ENCODE results near the gene SIGLEC6. TPM values are rescaled to one million over a fixed set of nuclear protein-coding genes. Genes with fewer than 3 reads are reported as not detected.
A peak's percentile ranks its signal among the peaks of the same experiment; 100 is the strongest.

SIGLEC6 gene
- polyA plus RNA-seq, 2 of the 4 experiments (the other 2 are of a cell fraction) = not detected

GRCh38 chr19:51560339-51560738, 28.9 kb upstream of the SIGLEC6 start:
- H3K4me3 ChIP-seq = no peak overlapping the region
- ChIA-PET POLR2A (no interaction called here), CTCF (no interaction called here)
- no peak overlapping the region for H3K27ac ChIP-seq
- TF ChIP-seq MYC (IDR thresholded peaks at IDR 0.05; ENCODE audit: borderline replicate concordance, low read length) = no peak
- no peak for TF ChIP-seq RAD21 (conservative IDR thresholded peaks at IDR 0.05 in 1 of 2, IDR thresholded peaks at IDR 0.05 in 1 of 2)
- no peak for TF ChIP-seq ZFP36 (IDR thresholded peaks at IDR 0.05; ENCODE audit: borderline replicate concordance, partially characterized antibody)
- no peak for TF ChIP-seq TFCP2L1 (CRISPR knock-in tag; IDR thresholded peaks at IDR 0.05)
- TF ChIP-seq USF2 (IDR thresholded peaks at IDR 0.05) = no peak
- TF ChIP-seq EHF (CRISPR knock-in tag; IDR thresholded peaks at IDR 0.05) = no peak
- no peak for TF ChIP-seq SREBF2 (IDR thresholded peaks at IDR 0.05)
- no peak for TF ChIP-seq CBX2 (IDR thresholded peaks at IDR 0.05; ENCODE audit: borderline replicate concordance, low read depth)
- no peak for TF ChIP-seq POLR2AphosphoS2 (conservative IDR thresholded peaks at IDR 0.05; ENCODE audit: low read length)
- TF ChIP-seq EP300 (IDR thresholded peaks at IDR 0.05) = no peak
- DNase-seq (ENCODE audit: low read depth in 1 of 2, low spot score in 1 of 2) = no peak
- no peaks in the 10 kb centered on the region for H3K4me1 ChIP-seq
- peaks cover 12% of the 10 kb centered on the region; the same call in 2 of the 3 replicates for H3K9me3 ChIP-seq
- no peak for ATAC-seq
- WGBS (ENCODE audit: missing lambda C conversion rate) = 0% methylated on average over 4 of the region's 4 CpGs
- FAIRE-seq = no peak
- no peak overlapping the region for H3K4me2 ChIP-seq

GRCh38 chr19:51559240-51559639, 27.8 kb upstream of the SIGLEC6 start:
- FAIRE-seq = no peak
- Histone ChIP-seq H3K27ac (no peak overlapping the region), H3K9me3 (peaks cover 12% of the 10 kb centered on the region; the same call in 2 of the 3 replicates), H3K4me2 (no peak overlapping the region), H3K4me3 (no peak overlapping the region), H3K4me1 (no peaks in the 10 kb centered on the region)
- TF ChIP-seq MAFK (IDR thresholded peaks at IDR 0.05; ENCODE audit: partially characterized antibody) (no peak), ATOH8 (CRISPR knock-in tag; IDR thresholded peaks at IDR 0.05; ENCODE audit: low read depth) (no peak), FOSL2 (IDR thresholded peaks at IDR 0.05) (no peak), FOSL2 (CRISPR knock-in tag; IDR thresholded peaks at IDR 0.05) (no peak)
- no peak for ATAC-seq
- DNase-seq (ENCODE audit: low read depth in 1 of 2, low spot score in 1 of 2) = no peak
- POLR2A ChIA-PET = no interaction called here
- WGBS (ENCODE audit: missing lambda C conversion rate) = 0% methylated on average over 1 of the region's 1 CpG
- CTCF ChIA-PET = no interaction called here

GRCh38 chr19:51552996-51553725, 21.7 kb upstream of the SIGLEC6 start:
- ChIA-PET POLR2A (no interaction called here), CTCF (interaction anchor here (0.8 to 1.4 kb wide), 2 partner anchors 62 to 132 kb away, joined by 3 read pairs; no protein-coding TSS in a partner anchor)
- no peak overlapping the region for H3K27ac ChIP-seq
- no peak overlapping the region for H3K4me2 ChIP-seq
- TF ChIP-seq TP53 (CRISPR knock-in tag; IDR thresholded peaks at IDR 0.05) (no peak), NR3C1 (IDR thresholded peaks at IDR 0.05) (no peak), RNF2 (IDR thresholded peaks at IDR 0.05; ENCODE audit: borderline replicate concordance, low read depth) (no peak), KDM1A (IDR thresholded peaks at IDR 0.05; ENCODE audit: low read depth) (no peak), REST (IDR thresholded peaks at IDR 0.05) (peak; percentile 98), EHMT2 (IDR thresholded peaks at IDR 0.05; ENCODE audit: low read depth) (peak; percentile 91), MAFK (IDR thresholded peaks at IDR 0.05; ENCODE audit: partially characterized antibody) (peak; percentile 4)
- no peaks in the 10 kb centered on the region for H3K4me1 ChIP-seq
- peaks cover 16% of the 10 kb centered on the region; the same call in 2 of the 3 replicates for H3K9me3 ChIP-seq
- no peak overlapping the region for H3K4me3 ChIP-seq
- peak; percentile 23 to 29 for DNase-seq (ENCODE audit: low read depth in 1 of 2, low spot score in 1 of 2)
- FAIRE-seq = no peak
- 5% methylated on average over 20 of the region's 20 CpGs for WGBS (ENCODE audit: missing lambda C conversion rate)
- ATAC-seq = peak; percentile 74; a peak in 5 of 6 replicates

All from A549 (cell line).